GM12874 (cell line): ENCODE measurements around the gene JMJD4.

Experiments
- TF ChIP-seq, protein P1 (sequence below): IDR thresholded peaks from 2 replicates; pipeline ENCODE4 v1.5.1; 2011; ENCODE audit warnings: low read depth, mild to moderate bottlenecking, control low read depth, low read length, moderate library complexity; ENCODE audit not compliant: insufficient read depth

The JMJD4 gene

DNA sequence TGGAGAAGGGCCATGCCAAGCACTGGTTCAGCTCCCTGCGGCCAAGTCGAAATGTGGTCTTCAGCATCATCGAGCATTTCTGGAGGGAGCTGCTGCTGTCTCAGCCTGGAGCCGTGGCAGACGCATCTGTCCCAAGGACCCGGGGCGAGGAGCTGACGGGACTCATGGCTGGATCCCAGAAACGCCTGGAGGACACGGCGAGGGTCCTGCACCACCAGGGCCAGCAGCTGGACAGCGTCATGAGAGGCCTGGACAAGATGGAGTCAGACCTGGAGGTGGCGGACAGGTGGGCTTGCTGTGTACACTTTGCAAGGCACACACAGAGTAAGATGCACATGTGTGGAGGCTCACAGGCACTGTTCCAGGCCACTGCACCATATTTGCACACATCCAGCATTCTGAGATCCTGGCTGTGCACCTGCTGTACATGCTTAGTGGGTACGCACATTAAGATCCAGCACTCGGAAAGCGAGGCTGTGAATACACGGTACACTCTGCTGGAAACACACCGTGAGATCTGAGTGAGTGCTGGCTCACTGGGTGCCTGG is 12.9 kb upstream of the JMJD4 start:
- TF ChIP-seq, protein P1, sequence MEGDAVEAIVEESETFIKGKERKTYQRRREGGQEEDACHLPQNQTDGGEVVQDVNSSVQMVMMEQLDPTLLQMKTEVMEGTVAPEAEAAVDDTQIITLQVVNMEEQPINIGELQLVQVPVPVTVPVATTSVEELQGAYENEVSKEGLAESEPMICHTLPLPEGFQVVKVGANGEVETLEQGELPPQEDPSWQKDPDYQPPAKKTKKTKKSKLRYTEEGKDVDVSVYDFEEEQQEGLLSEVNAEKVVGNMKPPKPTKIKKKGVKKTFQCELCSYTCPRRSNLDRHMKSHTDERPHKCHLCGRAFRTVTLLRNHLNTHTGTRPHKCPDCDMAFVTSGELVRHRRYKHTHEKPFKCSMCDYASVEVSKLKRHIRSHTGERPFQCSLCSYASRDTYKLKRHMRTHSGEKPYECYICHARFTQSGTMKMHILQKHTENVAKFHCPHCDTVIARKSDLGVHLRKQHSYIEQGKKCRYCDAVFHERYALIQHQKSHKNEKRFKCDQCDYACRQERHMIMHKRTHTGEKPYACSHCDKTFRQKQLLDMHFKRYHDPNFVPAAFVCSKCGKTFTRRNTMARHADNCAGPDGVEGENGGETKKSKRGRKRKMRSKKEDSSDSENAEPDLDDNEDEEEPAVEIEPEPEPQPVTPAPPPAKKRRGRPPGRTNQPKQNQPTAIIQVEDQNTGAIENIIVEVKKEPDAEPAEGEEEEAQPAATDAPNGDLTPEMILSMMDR: no peak

DNA sequence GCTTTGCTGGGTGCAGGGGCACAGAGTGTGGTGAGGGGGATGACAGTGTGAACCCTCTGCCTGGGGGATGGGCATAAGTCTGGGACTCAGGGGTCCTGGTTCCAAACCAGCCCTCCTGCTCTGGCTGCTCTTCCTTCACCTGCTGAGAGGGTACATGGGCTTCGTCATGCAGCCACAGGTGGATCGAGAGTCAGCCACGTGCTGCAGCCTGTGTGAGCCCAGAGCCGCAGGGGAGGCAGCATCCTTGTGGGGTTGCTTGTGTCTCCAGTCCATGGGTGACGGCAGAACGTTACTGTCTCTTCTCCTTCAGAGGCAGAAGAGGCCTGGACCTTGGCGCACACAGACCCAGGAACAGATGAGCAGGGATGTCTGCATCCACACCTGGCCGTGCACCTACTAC is 12.3 kb upstream of the JMJD4 start:
- TF ChIP-seq, protein P1: no peak

DNA sequence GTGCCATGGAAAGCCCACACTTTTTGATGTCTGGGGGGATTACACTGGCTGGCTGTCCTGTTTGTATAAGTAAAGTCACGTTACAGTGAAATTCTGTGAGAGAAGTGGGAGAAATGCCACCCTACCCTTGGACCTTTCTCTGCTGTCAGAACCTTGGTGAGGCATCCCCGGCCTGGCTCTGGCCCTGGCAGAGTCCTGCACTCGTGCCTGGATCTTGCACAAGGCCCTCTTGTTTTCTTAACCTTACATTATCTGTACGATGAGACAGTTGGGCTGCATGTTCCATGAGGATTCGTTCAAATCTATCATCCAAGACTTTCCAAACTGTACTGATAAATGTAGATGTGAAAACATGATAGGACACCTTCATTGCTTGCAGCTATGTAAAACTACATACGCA is 11.6 kb upstream of the JMJD4 start:
- TF ChIP-seq, protein P1: no peak

DNA sequence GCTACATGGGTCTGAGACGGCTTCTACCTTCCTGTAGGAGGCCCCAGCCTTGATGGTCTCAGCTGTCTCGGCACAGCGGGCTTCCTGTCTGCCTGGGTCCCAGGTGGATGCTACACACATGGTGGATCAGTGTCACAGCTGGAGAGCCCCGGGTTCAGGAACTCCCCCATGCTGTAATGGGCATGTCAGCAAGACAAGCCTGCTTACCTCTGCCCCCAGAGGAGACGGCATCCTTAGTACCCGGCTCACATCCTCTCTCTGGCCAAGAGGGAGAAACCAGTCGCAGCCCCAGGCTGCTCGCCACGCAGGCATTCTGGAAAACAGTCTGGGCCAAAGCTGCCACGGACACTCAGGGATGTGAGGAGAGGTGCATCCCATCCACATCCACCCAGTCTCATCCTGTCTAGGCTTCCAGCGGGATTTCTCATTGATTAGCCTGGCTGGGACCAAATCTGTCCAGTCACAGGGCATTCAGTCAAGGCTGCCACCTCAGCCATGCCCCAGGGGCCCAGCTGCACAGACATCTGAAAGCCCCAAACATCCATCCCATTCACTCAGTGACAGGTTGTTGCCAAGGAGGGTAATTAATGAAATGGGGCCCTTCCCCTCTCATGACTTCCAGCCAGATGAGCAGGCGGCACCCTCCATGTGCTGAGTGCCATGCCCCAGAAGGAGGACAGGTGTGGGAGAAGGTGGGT is 10.6 kb upstream of the JMJD4 start:
- TF ChIP-seq, protein P1: no peak

DNA sequence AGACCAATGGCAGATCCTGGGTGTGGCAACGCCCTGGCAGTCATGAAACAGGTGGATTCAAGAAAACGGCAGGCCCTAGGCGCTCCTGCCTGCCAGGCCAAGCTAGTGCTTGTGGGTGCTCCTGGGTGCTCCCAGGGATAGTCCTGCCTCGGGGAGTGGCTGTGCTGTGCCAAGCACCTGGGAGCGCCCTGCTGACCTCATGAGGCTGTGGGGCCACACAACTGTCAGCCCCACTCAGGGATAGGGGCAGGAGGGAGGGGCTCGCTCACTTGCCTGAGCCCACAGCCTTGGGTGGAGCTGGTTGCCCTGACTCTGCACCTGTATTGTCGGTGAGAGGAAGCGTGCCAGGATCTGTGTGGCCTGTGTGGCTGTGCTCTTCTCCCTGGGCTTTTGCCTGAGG is 9.6 kb upstream of the JMJD4 start:
- TF ChIP-seq, protein P1: no peak

DNA sequence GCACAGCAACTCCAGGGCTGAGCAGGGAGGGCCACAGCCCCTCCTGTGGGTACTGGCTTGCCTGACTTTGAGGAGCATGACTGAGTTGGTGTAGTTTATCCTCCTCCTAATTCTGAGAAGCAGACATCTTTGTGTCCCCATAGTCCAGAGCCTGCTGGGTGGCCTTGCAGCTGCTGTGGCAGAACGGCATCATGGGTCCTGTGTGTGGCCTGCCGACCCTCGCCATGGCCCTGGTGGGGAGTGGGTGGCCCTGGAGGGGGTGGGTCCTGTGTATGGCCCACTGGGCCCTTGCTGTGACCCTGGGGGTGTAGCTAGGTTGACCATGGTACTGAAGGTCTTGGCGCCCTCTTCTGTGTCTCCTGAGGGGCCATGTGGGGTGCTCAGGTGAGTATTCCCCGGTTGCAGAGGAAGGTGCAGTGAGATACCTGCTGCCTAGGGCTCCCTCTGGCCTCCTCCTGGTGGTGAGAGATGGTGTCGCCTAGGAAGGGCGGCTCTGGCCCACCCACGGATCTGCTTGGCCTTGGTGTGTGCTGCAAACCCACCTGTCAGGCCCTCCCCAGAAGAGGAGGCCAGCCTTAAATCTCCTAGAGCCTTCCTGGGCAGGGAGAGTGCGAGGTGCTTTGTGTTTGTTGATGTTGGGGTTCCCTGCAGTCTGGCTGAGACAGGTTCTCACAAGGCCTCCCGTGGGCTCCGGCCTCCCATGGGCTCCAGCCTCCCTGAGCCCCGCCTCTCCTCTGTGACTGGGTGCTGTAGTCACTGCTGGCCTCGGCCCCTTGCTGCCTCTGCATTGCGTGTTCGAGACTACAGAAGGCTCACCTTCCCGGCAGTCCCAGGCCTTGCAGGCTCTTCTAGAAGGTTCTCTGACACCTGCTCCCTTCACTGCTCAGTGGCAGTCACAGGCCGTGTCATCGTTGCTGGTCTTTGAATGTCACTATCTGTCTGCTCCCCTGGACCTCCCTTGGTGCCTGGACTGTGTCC is 7.9 kb upstream of the JMJD4 start:
- TF ChIP-seq, protein P1: no peak
